BLaER1 treated with 17β-estradiol and CSF1 and Interleukin-3, amounts not matched to agents 10 nM and 100 nM (cell line): ENCODE measurements around the gene WNK2.

Experiments used
- H3K27ac ChIP-seq, 11 experiments: shearing (Covaris generic); formaldehyde crosslinking; 2 replicates each; pipeline ENCODE4 v1.8.1; 2022
- H3K27me3 ChIP-seq, 11 experiments: shearing (Covaris generic); formaldehyde crosslinking; 2 replicates each; pipeline ENCODE4 v1.8.1; 2022
- H3K36me3 ChIP-seq, 11 experiments: shearing (Covaris generic); formaldehyde crosslinking; 2 replicates each; pipeline ENCODE4 v1.8.1; 2022
- H3K4me1 ChIP-seq, 10 experiments: shearing (Covaris generic); formaldehyde crosslinking; 2 replicates each; pipeline ENCODE4 v1.8.1; 2022
- H3K4me2 ChIP-seq, 11 experiments: shearing (Covaris generic); formaldehyde crosslinking; 2 replicates each; pipeline ENCODE4 v1.8.1; 2022
- H3K4me3 ChIP-seq, 10 experiments: shearing (Covaris generic); formaldehyde crosslinking; 2 replicates each; pipeline ENCODE4 v1.8.1; 2022
- H3K9ac ChIP-seq, 11 experiments: shearing (Covaris generic); formaldehyde crosslinking; 2 replicates each; pipeline ENCODE4 v1.8.1; 2022
- H3K9me3 ChIP-seq, 11 experiments: shearing (Covaris generic); formaldehyde crosslinking; replicated peaks in 1 of 11; 2 replicates each; pipeline ENCODE4 v1.8.1; 2022
- H4K20me1 ChIP-seq, 11 experiments: shearing (Covaris generic); formaldehyde crosslinking; 2 replicates each; pipeline ENCODE4 v1.8.1; 2022
- Cebpa-rat ChIP-seq, 11 experiments: shearing (Covaris generic); IDR thresholded peaks; 2 replicates each; pipeline ENCODE4 v1.8.1; 2022

WNK2 gene

GRCh38 chr9:93253633-93254032, 69.7 kb downstream of the WNK2 start:
- no peaks in the 10 kb centered on the region for H3K9me3 ChIP-seq
- H4K20me1 ChIP-seq: peaks cover 0 to 6% (median 0%) of the 10 kb centered on the region in 11 experiments; a peak in 1 of 22 replicates
- TF ChIP-seq Cebpa-rat (IDR thresholded peaks at IDR 0.05): no peak
- no peaks in the 10 kb centered on the region for H3K27me3 ChIP-seq
- no peak overlapping the region for H3K9ac ChIP-seq
- H3K4me1 ChIP-seq: peaks cover 0 to 11% (median 0%) of the 10 kb centered on the region in 10 experiments; a peak in 5 of 20 replicates
- no peak overlapping the region for H3K4me2 ChIP-seq
- no peak overlapping the region for H3K4me3 ChIP-seq
- H3K36me3 ChIP-seq: no peaks in the 10 kb centered on the region
- no peak overlapping the region for H3K27ac ChIP-seq

DNA sequence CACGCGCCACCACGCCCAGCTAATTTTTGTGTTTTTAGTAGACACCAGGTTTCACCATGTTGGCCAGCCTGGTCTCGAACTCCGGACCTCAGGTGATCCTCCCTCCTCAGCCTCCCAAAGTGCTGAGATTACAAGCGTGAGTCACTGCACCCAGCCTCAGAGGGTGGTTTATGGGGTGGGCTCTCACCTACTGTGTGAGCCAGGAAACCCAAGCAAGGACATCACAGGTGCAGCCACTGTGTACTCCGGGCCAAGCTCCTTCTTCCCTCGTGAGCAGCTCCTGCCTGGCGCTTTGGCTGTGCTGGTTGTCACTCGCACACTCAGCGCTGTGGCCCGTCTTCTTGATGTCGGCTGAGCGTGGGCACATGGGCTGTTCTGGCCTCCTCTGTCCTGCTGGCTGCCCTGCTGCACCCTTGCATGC, 70.1 kb downstream of the WNK2 start:
- no peaks in the 10 kb centered on the region for H3K36me3 ChIP-seq
- H3K9ac ChIP-seq: no peak overlapping the region
- H3K4me3 ChIP-seq: no peak overlapping the region
- no peaks in the 10 kb centered on the region for H3K9me3 ChIP-seq
- peaks cover 0 to 11% (median 0%) of the 10 kb centered on the region in 10 experiments; a peak in 5 of 20 replicates for H3K4me1 ChIP-seq
- no peak for TF ChIP-seq Cebpa-rat (IDR thresholded peaks at IDR 0.05)
- H3K4me2 ChIP-seq: no peak overlapping the region
- peaks cover 0 to 6% (median 0%) of the 10 kb centered on the region in 11 experiments; a peak in 1 of 22 replicates for H4K20me1 ChIP-seq
- H3K27ac ChIP-seq: no peak overlapping the region
- H3K27me3 ChIP-seq: no peaks in the 10 kb centered on the region

DNA sequence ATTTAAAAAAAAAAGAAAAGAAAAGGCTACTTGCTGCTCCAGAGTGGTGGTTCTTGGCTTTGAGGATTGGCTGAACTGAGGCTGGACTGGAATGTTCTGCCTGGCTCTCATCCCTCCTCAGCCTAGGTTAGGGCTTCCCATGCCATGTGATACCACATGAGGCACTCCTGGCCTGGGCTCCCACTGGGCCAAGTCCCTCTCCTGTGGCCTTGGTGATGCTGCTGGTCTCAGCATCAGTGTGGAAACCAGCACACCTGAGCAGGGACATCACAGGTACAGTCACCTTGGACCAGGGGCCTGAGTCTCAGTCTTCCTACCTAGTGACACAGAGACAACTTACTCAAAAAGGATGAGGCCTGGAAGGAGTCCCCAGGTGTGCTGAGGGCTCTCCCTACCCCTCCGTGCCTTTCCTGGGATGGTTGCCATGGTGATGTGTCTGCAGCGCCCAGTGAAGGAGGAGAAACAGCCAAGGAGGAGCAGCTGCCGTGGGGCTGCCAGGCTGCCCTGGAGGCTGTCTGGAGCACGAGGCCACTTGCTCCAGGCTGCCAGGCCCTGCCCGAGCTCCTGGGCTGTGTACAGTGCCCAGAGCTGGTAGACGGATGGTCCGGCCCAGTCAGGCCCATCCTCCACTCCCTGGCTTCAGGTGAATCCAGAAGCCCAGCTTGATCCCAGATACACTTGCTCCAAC, 71.0 kb downstream of the WNK2 start:
- Histone ChIP-seq H4K20me1 (peaks cover 0 to 6% (median 0%) of the 10 kb centered on the region in 11 experiments; a peak in 1 of 22 replicates), H3K9me3 (no peaks in the 10 kb centered on the region), H3K9ac (no peak overlapping the region), H3K4me1 (peaks cover 0 to 11% (median 0%) of the 10 kb centered on the region in 10 experiments; a peak in 5 of 20 replicates), H3K36me3 (no peaks in the 10 kb centered on the region), H3K4me2 (peak overlapping the region in 2 of 11 experiments; percentile 18 to 25; a peak in 2 of 22 replicates), H3K4me3 (no peak overlapping the region), H3K27ac (no peak overlapping the region), H3K27me3 (no peaks in the 10 kb centered on the region)
- TF ChIP-seq Cebpa-rat (IDR thresholded peaks at IDR 0.05): no peak

DNA sequence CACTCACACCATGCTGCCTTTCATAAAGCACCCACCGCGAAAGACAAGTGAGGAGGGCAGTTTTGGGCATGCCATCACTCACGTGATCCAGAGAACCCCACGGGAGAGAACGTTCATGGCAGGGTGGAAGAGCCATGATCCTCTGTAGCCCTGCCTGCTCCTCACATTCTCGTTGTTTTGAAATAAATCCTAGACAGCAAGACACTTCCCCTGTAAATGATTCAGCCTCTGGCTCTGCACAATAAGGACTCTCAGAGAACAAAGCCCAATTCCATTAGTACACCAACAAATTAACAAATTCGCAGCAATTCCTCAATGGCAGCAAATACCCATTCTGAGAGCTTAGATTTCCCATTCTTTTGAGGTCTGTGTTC, 71.5 kb downstream of the WNK2 start:
- Histone ChIP-seq H4K20me1 (peaks cover 0 to 11% (median 0%) of the 10 kb centered on the region in 11 experiments; a peak in 1 of 22 replicates), H3K27ac (no peak overlapping the region), H3K9me3 (no peaks in the 10 kb centered on the region), H3K4me2 (peak overlapping the region in 2 of 11 experiments; percentile 18 to 25; a peak in 2 of 22 replicates), H3K9ac (no peak overlapping the region), H3K4me3 (no peak overlapping the region), H3K36me3 (no peaks in the 10 kb centered on the region), H3K27me3 (no peaks in the 10 kb centered on the region), H3K4me1 (peaks cover 0 to 11% (median 0%) of the 10 kb centered on the region in 10 experiments; a peak in 5 of 20 replicates)
- TF ChIP-seq Cebpa-rat (IDR thresholded peaks at IDR 0.05): no peak

DNA sequence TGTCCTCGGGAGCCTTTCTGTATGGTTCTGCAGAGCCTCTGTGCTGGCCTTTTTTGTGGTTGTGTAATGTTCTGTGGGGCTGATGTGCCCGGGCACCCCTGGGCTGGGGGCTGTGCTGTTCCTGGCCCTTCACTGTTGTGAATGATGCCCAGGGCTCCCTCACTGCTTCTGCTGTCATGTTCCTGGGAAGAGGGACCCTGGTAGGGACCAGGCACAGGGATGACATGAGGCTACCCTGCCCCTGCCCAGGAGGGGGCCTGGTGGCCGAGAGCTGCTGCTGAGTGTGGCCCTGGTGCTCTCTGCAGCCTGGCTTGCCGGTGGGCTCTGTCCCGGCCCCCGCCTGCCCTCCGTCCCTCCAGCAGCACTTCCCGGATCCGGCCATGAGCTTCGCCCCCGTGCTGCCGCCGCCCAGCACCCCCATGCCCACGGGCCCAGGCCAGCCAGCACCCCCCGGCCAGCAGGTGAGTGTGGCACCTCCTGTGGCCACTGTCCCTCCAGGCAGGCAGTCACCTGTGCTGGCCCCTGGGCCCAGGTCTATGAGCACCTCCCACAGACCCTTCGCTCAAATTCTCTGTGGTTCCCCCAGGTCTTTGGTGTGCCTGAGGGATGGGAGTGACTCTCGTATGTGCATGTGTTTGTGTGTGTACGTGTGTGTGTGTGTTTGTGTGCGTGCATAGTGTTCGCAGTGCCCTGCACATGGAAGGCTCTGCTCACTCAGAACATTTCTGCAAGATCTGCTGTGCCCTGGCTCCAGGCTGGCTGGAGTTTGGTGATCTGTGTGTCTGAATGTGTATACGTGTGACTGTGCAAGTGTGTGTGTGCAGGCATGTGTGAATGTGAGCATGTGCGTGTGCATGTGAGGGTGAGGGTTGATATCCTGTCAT, 72.3 kb downstream of the WNK2 start:
- H3K4me1 ChIP-seq: peaks cover 0 to 13% (median under 1%) of the 10 kb centered on the region in 10 experiments; a peak in 6 of 20 replicates
- H3K4me2 ChIP-seq: no peak overlapping the region
- no peaks in the 10 kb centered on the region for H3K27me3 ChIP-seq
- no peaks in the 10 kb centered on the region for H3K36me3 ChIP-seq
- no peak for TF ChIP-seq Cebpa-rat (IDR thresholded peaks at IDR 0.05)
- H3K27ac ChIP-seq: no peak overlapping the region
- H3K9ac ChIP-seq: no peak overlapping the region
- H4K20me1 ChIP-seq: peaks cover 0 to 18% (median 0%) of the 10 kb centered on the region in 11 experiments; a peak in 3 of 22 replicates
- H3K4me3 ChIP-seq: no peak overlapping the region
- no peaks in the 10 kb centered on the region for H3K9me3 ChIP-seq

DNA sequence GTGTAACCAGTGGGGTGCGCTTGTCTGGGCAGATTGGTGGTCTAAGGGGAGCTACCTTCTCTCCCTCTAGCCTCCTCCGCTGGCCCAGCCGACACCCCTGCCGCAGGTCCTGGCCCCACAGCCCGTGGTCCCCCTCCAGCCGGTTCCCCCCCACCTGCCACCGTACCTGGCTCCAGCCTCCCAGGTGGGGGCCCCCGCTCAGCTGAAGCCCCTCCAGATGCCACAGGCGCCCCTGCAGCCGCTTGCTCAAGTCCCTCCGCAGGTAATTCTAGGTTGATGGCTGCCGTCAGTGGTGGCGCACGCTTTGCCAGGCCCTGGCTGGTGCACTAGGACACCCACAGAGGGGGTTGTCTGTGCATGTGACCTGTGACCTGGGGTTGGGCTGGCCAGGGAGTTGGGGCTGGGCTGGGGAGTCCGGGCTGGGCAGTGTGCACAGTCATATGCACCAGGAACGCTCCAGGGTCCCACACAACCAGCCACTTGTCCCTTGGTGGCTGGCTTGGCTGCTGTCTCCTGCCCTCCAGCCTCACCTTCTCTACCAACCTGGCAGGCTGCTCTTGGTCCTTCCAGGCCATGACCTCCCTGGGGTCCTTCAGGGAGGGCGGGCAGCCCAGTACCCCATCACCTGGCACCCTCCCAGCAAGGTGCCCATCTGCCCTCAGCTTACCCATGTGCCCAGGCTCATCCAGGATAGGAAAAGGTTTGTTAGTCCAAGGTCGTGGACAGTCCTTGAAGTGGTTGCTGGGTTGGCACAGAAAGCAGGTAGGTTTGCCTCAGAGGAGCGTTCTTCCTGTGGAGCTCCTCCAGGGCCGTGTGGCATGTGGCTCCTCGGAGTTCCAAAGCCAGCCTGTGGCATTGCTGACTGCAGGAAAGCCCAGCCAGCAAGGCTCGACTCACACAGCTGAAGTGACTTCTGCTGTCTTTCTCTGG, 73.2 kb downstream of the WNK2 start:
- no peak overlapping the region for H3K4me2 ChIP-seq
- H3K27ac ChIP-seq: no peak overlapping the region
- peaks cover 0 to 24% (median 0%) of the 10 kb centered on the region in 11 experiments; a peak in 3 of 22 replicates for H4K20me1 ChIP-seq
- H3K27me3 ChIP-seq: no peaks in the 10 kb centered on the region
- no peaks in the 10 kb centered on the region for H3K9me3 ChIP-seq
- H3K4me1 ChIP-seq: peaks cover 0 to 21% (median 8%) of the 10 kb centered on the region in 10 experiments; a peak in 14 of 20 replicates
- no peak overlapping the region for H3K9ac ChIP-seq
- TF ChIP-seq Cebpa-rat (IDR thresholded peaks at IDR 0.05): no peak
- no peaks in the 10 kb centered on the region for H3K36me3 ChIP-seq
- H3K4me3 ChIP-seq: no peak overlapping the region

- Histone ChIP-seq H3K4me1 (peaks cover 0 to 28% (median 16%) of the 10 kb centered on the region in 10 experiments; a peak in 17 of 20 replicates), H3K9ac (no peak overlapping the region), H3K27ac (no peak overlapping the region), H3K36me3 (no peaks in the 10 kb centered on the region), H3K4me2 (no peak overlapping the region), H3K9me3 (no peaks in the 10 kb centered on the region), H3K4me3 (no peak overlapping the region), H4K20me1 (peaks cover 0 to 24% (median 0%) of the 10 kb centered on the region in 11 experiments; a peak in 3 of 22 replicates), H3K27me3 (no peaks in the 10 kb centered on the region; a peak in 1 of 22 replicates)
- no peak for TF ChIP-seq Cebpa-rat (IDR thresholded peaks at IDR 0.05)
Measured at GRCh38 chr9:93257808-93258331, 73.9 kb downstream of the WNK2 start.

DNA sequence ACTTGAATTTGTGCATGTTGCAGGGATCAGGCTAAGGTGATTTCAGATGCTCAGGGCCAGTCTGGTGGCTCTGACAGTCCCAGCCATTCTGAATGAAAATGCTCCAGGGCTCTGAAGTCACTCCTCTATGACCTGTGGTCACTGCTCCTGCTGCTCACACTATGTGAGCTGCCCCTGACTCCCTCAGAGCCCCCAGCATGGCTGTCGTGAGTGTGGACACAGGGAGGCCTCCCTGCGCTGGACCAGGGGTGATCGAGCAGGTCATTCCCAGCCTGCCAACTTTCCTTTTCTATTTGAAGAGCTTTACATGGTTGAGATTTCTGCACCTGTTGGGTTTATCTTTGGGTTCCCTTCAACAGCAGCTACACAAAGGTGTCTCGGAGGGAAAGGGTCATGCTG, 74.5 kb downstream of the WNK2 start:
- Histone ChIP-seq H3K27me3 (no peaks in the 10 kb centered on the region; a peak in 1 of 22 replicates), H3K4me3 (no peak overlapping the region), H3K4me1 (peaks cover 0 to 33% (median 20%) of the 10 kb centered on the region in 10 experiments; a peak in 17 of 20 replicates), H3K27ac (no peak overlapping the region), H3K9me3 (no peaks in the 10 kb centered on the region), H3K4me2 (no peak overlapping the region), H4K20me1 (peaks cover 0 to 24% (median 0%) of the 10 kb centered on the region in 11 experiments; a peak in 3 of 22 replicates), H3K9ac (no peak overlapping the region), H3K36me3 (no peaks in the 10 kb centered on the region)
- TF ChIP-seq Cebpa-rat (IDR thresholded peaks at IDR 0.05): no peak
